Hematopoietic multipotent progenitor cell treated with erythropoietin and hydrocortisone succinate and interleukin-3 and kit ligand, for 6 days (in vitro differentiated cells): ENCODE results near the gene SMG6.

Experiments
- DNase-seq: peaks from one replicate; pipeline ENCODE4 v3.0.0-alpha.2; 2015

SMG6 gene

GRCh38 chr17:2093349-2093748, 210.2 kb downstream of the SMG6 start:
- peak; percentile 86 for DNase-seq

- DNase-seq, result no peak
Measured at GRCh38 chr17:2092253-2092652, 211.3 kb downstream of the SMG6 start.

- DNase-seq, result no peak
Measured at GRCh38 chr17:2090804-2091534, 212.6 kb downstream of the SMG6 start.

GRCh38 chr17:2090210-2090641, 213.4 kb downstream of the SMG6 start:
- DNase-seq, result no peak

GRCh38 chr17:2089021-2089422, 214.6 kb downstream of the SMG6 start:
- no peak for DNase-seq

- DNase-seq, result peak; percentile 77
Measured at GRCh38 chr17:2087597-2088211, 215.9 kb downstream of the SMG6 start.

- no peak for DNase-seq
Measured at GRCh38 chr17:2086306-2086705, 217.3 kb downstream of the SMG6 start.

- no peak for DNase-seq
Measured at GRCh38 chr17:2085648-2085949, 218.0 kb downstream of the SMG6 start.

GRCh38 chr17:2084766-2085647, 218.6 kb downstream of the SMG6 start:
- DNase-seq, result no peak

GRCh38 chr17:2084036-2084765, 219.4 kb downstream of the SMG6 start:
- no peak for DNase-seq

- peak; percentile 48 for DNase-seq
Measured at GRCh38 chr17:2083613-2084035, 220.0 kb downstream of the SMG6 start.

- no peak for DNase-seq
Measured at GRCh38 chr17:2082003-2082781, 221.4 kb downstream of the SMG6 start.

GRCh38 chr17:2081564-2081963, 222.0 kb downstream of the SMG6 start:
- DNase-seq, result no peak

- no peak for DNase-seq
Measured at GRCh38 chr17:2077040-2077439, 226.5 kb downstream of the SMG6 start.

GRCh38 chr17:2076087-2076984, 227.2 kb downstream of the SMG6 start:
- no peak for DNase-seq

GRCh38 chr17:2075336-2076086, 228.1 kb downstream of the SMG6 start:
- DNase-seq, result no peak

- no peak for DNase-seq
Measured at GRCh38 chr17:2074919-2075318, 228.7 kb downstream of the SMG6 start.

GRCh38 chr17:2071455-2072281, 231.9 kb downstream of the SMG6 start:
- DNase-seq, result no peak

GRCh38 chr17:2071024-2071385, 232.6 kb downstream of the SMG6 start:
- no peak for DNase-seq
